ENCODE measurements around the gene SEMA4F.

GRCh38 chr2:74730530-74730929, 76.5 kb downstream of the SEMA4F start:
- TF ChIP-seq EP300 (IDR thresholded peaks at IDR 0.05) (no peak), POLR2A (IDR thresholded peaks at IDR 0.05) (no peak)
- TF ChIP-seq, protein P1, sequence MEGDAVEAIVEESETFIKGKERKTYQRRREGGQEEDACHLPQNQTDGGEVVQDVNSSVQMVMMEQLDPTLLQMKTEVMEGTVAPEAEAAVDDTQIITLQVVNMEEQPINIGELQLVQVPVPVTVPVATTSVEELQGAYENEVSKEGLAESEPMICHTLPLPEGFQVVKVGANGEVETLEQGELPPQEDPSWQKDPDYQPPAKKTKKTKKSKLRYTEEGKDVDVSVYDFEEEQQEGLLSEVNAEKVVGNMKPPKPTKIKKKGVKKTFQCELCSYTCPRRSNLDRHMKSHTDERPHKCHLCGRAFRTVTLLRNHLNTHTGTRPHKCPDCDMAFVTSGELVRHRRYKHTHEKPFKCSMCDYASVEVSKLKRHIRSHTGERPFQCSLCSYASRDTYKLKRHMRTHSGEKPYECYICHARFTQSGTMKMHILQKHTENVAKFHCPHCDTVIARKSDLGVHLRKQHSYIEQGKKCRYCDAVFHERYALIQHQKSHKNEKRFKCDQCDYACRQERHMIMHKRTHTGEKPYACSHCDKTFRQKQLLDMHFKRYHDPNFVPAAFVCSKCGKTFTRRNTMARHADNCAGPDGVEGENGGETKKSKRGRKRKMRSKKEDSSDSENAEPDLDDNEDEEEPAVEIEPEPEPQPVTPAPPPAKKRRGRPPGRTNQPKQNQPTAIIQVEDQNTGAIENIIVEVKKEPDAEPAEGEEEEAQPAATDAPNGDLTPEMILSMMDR (IDR thresholded peaks at IDR 0.05): no peak

Data from ovary (tissue), 3 donors.